ENCODE results near the gene CHP2. TPM values are rescaled to one million over a fixed set of nuclear protein-coding genes. Genes with fewer than 3 reads are reported as not detected.
"Not testable (repeated sequence)": the region's sequence is repeated elsewhere in the genome, so short reads cannot be mapped to it uniquely, and the experiment has no call there.

Gene CHP2
- total RNA-seq, 1 donor from 2014 or later: not detected

DNA sequence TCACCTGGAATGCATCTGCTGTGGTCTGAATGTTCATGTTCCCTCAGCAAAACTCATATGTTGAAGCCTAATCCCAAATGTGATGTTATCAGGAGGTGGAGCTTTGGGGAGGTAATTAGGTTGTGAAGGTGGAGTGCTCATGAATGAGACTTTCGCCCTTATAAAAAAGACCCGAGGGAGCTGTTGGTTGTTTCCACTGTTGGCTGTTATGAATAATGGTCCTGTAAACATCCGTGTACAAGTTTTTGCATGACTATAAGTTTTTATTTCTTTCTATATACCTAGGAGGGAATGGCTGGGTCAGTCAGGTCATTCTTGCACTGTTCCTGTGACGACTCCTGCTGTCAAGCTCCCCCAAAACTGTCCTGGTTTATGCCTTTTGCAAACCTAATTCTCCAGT, 9.6 kb upstream of the CHP2 start:
- DNase-seq (ENCODE audit: low read depth in 2 of 2): no peak

DNA sequence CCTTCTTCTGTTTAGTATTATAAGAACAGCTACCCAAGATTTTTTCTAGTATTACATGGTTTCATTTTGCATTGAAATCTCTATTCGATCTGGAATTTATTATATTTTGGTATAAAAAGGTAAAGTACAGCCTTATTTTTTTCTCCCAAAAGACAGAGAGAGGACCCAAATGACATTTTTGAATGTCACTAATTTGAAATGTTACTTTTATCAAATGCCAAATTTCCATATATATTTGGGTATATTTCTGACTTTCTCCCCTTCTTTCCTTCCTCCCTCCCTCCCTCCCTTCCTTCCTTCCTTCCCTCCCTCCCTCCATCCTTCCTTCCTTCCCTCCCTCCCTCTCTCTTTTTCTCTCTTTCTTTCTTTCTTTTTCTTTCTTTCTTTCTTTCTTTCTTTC, 6.2 kb upstream of the CHP2 start:
- no peak for DNase-seq (ENCODE audit: low read depth in 2 of 2)

DNA sequence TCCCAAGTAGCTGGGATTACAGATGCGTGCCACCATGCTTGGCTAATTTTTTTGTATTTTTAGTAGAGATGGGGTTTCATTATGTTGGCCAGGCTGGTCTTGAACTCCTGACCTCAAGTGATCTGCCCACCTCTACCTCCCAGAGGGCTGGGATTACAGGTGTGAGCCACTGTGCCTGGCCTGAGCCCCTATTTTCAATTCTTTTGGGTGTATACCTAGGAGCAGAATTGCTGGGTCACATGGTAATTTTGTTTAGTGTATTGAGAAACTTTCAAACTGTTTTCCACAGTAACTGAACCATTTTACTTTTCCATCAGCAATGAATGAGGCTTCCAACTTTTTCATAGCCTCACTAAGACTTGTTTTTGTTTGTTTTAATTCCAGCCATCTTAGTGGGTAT, 3.8 kb upstream of the CHP2 start:
- DNase-seq (ENCODE audit: low read depth in 2 of 2): not testable (repeated sequence)

DNA sequence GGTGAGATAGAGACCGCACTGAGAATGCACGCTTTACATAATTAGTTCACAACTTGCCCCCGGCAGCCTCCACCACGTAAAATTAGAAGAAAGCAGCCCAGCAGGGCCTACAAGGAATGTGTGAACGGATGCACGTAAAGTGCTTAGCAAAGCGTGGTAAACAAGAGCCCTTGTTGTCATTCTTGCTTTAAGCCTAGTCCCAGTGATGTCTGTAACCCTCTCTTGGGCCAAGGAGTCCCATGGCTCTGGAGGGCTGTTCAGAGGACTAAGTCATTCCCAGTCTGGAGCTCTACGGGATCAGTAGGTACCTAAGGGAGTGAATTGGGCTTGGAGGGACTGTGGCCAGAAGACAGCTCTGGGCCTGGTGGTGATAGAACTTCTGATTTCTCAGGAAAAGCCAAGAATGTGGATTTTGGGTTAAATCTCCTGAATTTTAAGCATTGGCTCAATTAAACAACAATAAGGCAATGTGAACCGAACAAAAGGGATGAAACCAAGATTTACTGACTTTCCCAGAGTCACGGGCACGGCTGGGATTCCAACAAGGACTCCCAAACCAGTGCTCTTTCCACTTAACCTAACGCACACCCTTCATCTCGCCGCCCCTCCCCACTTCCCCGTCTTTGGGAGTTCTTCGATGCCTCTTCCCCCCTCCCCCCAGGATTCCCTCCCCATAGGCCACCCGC, 775 bp upstream of the CHP2 start:
- no peak for DNase-seq (ENCODE audit: low read depth in 2 of 2)

DNA sequence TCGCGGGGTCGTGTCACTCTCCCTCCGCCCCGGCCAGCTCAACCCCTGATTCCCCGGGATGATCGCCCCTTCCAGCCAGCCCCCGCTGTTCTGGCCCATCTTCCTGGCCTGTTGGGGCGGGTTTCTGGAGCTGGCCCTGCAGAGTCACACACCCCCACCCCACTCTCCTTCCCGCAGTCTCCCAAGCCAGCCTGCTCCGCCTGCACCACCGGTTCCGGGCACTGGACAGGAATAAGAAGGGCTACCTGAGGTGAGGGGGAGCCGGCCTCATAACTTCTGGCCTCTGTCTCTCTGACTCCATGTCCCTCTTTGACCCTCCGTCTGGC, 621 bp downstream of the CHP2 start:
- no peak for DNase-seq (ENCODE audit: low read depth in 2 of 2)

DNA sequence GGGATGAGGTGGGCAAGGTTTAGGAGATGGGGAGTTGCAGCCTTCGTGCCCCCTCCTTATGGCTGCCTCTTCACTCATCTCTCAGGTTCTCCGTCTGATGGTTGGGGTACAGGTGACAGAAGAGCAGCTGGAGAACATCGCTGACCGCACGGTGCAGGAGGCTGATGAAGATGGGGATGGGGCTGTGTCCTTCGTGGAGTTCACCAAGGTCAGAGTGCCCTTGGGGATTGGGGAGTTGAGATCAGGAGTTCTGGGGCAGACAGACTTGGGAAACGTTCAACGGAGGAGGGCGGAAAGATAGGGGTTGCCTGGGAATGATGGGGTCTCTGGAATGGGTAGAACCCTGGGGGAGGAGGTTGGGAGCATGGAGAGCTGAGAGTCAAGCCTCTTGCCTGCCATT, 2.3 kb downstream of the CHP2 start:
- no peak for DNase-seq (ENCODE audit: low read depth in 2 of 2)

DNA sequence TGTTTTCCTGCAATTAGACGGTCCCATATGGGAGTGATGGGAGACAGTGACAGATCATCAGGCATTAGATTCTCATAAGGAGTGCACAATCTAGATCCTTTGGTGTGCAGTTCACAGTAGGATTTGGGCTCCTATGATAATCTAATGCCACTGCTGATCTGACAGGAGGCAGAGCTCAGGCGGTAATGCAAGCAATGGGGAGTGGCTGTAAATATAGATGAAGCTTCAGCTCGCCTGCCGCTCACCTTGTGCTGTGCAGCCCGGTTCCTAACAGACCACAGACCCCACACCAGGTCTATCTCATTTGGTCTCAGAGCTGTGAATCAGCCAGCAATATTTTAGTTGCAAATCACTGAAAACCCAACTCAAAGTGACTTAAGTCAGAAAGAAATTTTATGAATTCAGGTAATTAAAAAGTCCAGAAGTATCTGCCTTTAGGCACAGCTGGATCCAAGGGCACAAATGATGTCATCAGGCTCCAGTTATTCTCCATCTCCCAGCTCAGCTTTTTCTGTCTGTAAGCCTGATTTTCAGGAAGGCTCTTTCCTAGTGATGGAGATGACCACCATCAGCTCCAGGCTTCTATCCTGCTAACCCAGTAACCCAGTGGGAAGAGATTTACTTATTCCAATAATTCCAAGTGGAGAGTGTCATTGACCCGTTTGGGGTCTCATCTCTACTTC, 3.3 kb downstream of the CHP2 start:
- DNase-seq (ENCODE audit: low read depth in 2 of 2): no peak

DNA sequence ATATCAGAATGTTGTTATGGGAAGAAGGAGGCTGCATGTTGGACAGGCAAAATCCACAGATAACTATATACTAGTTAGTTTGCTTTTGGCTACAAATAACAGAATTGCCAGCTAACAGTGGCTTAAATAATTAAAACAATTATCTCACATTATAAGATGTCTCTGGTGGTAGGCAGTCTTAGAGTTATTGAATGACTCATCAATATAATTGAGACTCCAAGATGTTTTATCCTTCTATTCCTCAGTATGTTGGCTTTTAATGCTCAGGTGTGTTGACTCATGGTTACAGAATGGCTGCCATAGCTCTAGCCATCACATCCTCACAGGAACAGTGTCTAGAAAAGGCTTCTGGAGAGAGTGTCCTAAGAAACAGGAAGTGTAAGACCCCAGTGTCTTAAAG, 11.1 kb downstream of the CHP2 start:
- no peak for DNase-seq (ENCODE audit: low read depth in 2 of 2)

DNA sequence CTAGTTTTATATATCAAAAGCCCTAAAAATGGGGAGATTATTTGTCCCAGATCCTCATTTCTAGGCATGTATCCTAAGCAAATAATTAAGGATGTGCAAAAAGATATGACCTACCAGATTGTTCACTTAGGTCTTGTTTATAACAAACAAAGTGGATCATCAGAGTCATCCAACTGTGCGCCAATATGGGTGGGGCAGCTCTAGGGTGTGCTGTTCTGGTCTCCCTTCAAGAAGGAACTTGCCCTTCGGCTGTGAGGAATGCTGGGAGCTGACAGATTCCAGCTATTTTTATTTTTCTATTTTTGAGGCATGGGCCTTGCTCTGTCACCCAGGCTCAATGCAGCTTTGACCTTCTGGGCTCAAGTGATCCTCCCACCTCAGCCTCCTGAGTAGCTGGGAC, 13.8 kb downstream of the CHP2 start:
- no peak for DNase-seq (ENCODE audit: low read depth in 2 of 2)

DNA sequence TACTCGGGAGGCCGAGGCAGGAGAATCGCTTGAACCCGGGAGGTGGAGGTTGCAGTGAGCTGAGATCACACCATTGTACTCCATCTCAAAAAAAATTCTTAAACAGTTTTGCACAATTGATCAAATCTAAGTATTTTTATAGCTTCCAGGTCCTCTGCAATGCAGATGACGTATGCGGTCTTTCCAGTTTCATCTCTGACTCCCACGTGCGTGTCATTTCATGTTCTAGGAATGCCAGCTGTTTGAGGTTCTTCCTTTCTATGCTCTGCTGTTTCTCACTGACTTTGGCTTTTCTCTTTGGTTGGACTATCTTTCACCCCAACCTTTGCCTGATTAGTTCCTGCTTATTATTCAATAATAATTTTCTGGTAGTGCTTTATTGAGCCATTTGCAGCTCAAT, 16.2 kb downstream of the CHP2 start:
- no peak for DNase-seq (ENCODE audit: low read depth in 2 of 2)

DNA sequence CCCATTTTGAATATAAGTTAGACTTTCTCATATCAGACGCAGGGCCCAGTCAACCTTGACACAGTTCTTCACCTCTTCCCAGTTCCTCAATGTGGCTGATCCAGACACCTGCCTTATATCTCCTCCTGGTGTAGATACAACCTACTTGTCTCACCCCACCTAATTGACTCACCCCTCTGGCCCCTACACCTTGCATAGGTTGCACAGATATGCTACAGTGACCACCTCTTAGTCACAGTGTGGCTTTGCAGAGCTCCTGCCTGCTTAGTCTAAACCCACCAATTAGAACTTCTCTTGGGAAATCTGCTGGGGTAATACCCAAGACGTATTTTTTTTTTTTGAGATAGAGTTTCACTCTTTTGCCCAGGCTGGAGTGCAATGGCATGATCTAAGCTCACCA, 16.8 kb downstream of the CHP2 start:
- no peak for DNase-seq (ENCODE audit: low read depth in 2 of 2)

DNA sequence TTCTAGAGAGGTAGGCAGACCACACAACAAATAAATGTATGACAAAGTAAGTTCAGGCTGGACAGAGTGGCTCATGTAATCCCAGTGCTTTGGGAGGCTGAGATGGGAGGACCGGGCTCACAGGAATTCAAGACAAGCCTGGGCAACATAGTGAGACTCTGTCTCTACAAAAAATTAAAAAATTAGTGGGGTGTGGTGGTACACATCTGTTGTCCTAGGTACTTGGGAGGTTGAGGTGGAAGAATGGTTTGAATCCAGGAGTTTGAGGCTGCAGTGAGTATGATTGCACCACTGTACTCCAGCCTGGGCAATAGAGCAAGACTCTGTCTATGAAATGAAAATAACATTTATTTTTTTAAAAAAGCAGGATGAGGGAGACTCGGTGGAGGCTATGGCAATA, 18.5 kb downstream of the CHP2 start:
- no peak for DNase-seq (ENCODE audit: low read depth in 2 of 2)

DNA sequence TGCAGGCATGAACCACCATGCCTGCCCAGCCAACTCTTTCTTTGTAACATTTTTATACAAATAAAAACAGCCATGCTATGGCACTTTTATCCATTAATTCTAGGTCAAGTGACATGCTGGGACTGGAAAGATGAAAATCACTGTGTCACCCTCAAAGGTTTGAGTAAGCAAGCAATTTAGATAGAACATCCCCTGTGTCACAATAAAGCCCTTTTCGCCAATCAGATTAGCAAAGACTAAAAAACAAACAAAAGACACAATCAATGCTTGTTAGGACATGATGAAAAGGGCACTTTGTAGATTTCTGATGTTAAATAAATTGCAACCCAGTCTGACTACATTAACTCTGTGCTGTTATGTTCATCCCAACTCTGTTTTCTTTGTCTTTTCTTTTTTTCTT, 26.4 kb downstream of the CHP2 start:
- no peak for DNase-seq (ENCODE audit: low read depth in 2 of 2)

DNA sequence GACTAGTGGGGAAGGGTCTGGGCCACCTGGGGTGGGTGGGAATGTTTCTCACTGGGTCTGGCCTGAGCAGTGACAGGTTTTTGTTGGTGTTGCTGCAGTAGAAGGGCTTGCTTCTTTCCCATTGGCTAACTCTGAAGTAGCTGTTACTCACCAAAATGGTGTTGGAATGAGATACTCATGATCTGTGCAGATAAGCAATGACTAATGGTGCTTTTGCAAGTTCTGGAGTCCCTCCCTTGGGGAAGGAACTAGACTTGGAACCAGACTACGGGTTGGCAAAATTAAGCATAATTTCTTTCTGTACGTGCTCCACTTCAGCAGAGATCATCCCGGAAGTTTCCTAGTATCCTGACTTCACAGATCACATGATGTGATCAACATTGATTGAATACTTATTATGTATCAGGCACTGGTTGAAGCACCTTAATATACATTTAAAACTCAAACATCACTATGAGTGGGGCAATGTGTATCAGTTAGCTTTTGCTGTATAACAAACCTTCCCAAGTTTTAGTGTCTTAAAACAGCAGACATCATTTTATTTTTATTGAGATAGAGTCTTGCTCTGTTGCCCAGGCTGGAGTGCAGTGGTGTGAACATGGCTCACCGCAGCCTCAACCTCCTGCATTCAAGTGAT, 30.1 kb downstream of the CHP2 start:
- no peak for DNase-seq (ENCODE audit: low read depth in 2 of 2)

DNA sequence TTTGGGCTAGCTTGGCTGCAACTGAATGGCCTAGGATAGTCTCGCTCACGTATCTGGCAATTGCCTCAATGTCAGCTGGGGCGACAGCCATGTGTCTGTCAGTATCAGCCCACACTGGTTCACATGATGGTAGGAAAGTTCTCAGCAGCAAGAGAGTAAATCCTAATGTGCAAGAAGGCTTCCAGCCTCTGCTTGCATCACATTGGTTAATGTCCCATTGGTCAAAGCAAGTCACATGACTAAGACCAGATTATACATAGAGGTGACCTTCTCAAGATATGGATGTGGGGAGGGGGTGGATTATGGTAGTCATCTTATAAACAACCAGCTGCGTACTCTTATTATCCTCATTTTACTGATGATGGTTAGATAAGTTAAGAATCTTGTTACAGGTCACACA, 31.0 kb downstream of the CHP2 start:
- no peak for DNase-seq (ENCODE audit: low read depth in 2 of 2)

DNA sequence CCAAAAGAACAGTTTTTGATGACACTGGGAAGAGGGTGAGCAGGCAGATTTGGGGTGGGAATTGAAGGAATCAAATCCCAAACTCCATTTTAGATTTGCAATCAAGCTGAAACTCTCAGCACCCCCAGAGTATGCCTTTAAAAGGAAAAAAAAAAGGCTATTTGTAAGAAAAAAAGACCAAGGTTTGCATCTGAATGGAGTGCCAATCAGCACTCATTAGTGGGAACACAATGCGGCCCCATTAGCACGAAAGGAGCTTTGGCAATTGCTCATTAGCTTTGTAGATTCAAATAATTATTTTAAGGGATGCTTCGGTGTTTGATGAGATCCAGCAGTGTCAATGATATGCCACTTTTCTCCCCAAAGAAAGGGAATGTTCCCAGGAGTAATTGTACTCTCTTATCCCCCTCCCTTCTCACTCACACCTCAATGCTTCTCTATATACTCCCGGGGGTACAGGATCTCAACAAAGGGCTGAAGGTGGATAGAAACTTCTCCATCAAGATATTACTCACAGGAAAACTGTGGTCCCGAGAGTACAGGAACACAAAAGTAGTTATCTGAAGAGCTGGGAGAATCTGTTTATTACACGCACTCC, 32.2 kb downstream of the CHP2 start:
- no peak for DNase-seq (ENCODE audit: low read depth in 2 of 2)

DNA sequence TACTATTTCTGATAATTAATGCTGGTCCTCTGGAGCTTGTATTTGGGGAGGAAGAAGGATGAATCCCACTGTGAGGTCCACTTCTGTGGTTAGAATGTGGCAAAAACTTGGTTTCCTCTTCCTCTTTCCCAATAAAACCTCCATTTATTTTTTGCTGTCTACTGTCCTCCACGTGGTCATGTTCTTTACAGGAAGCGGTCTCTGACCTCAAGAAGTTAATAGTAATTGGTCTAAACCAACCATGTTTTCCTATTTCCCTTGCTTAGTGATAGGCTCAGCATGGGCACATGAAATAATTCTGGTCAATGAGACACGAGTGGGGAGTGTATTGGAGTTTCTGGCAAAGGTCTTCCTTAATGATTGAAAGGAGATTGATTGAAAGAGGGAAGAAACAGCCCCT, 33.9 kb downstream of the CHP2 start:
- DNase-seq (ENCODE audit: low read depth in 2 of 2): no peak

DNA sequence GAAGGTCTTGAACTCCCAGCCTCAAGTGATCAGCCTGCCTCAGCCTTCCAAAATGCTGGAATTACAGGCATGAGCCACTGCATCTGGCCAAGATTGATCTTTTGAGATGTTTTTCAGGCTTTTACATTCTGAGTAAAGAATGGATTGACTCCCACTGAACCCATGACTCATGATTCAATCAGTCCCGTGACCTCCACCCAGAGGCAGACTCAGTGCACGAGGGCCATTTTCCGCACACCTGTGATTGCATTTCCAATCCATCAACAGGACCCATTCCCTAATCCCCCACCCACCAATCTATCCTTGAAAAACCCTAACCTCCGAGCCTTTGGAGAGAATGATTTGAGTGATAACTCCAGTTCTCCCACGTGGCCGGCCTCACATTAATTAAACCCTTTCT, 40.6 kb downstream of the CHP2 start:
- DNase-seq (ENCODE audit: low read depth in 2 of 2): no peak

DNA sequence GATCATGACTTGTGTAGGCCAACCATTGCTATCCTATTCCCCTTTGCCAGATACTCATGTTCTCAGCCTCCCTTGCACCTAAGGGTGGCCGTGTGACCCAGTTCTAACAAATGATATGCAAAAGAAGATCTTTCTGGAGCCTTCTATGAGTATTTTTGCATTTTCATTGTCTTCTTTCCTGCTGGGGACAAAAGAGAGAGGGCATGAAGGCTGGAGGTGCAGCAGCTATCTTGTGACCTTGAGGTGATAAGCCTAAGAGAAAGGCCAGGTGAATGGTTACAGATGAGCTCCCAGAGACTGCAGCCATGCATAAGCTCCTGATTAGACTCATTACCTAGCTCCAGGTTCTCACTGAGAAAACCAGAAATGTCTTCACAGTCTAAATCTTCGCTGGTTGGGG, 42.1 kb downstream of the CHP2 start:
- DNase-seq (ENCODE audit: low read depth in 2 of 2): no peak

DNA sequence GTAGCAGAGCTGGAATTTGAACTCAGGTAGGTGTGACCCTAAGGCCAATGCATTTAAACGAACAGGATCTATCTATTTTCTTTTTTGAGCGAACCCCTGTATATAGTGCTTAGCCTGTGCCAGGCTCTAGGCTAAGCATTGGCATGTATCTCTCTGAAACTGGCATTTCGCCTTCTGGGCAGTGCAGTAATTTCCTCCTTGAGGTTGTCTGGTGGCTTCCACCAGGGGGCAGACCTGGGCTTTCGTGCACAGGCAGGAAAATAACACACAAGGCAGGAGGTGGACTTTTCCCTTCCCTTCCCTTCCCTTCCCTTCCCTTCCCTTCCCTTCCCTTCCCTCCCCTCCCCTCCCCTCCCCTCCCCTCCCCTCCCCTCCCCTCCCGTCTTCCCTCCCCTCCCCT, 46.6 kb downstream of the CHP2 start:
- peak; percentile 35 to 55 for DNase-seq (ENCODE audit: low read depth in 2 of 2)

DNA sequence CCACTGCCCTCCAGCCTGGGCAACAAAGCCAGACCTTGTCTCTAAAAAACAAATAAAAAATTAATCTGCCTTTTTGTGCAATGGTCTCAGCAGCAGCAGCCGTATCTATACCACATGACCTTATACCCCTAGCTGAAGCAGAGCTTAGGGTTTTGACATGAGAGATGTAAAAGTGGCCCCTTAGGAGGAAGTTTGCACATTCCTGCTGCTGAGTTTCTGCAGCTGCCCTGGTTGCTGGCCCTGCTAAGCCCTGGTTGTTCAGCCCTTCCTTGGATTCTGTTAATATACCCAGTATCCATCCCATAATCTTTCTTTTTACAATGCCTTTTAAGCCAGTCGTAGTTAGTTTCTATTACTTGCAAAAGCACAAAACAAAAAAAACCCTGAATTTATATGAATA, 48.0 kb downstream of the CHP2 start:
- no peak for DNase-seq (ENCODE audit: low read depth in 2 of 2)

DNA sequence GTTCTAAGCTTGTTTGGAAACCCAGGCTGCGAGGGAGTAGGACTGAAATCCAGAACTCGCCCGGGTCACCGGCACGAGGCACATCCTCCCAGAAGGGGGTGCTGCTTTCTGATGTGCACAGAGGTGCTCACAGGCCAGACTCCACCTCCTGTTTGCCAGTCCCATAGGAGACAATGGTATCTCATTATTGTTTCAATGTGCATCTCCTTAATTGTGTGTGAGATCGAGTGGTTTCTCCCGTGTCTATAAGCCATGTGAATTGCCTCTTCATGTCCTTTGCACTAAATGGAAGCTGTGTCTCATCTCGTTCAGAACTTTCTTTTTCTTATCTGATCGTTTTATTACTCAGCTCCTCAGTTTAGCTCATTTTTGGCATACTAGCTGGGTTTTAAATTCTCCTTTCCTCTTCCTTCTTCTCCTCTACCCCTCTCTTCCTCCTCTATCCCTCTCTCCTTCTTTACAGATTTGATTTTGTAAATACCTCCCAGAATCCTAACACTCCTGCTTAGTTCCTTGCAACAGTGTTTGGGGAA, 48.8 kb downstream of the CHP2 start:
- peak in 1 of 2 donors; percentile 23 for DNase-seq (ENCODE audit: low read depth in 2 of 2)

DNA sequence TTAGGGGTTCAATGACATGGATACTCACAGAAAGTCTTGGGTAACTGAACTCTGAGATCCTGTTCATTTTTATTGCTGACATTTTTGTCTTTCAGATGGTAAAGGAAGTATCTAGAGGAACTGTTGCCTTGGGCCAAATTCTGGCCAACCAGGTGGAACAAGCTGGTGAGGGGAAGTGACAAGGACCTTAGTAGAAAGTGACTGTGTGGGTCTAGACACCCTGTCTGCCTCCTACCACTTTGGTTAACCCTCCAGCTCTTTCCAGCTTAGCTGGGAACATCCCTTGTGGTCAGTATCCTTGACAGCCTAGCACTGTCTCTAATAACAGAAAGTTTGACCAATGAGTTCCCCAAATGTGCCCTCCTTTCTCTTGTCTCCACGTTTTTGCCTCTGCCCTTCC, 52.2 kb downstream of the CHP2 start:
- DNase-seq (ENCODE audit: low read depth in 2 of 2): no peak
